Measurements from ENCODE around the gene CLEC17A.

CLEC17A gene

GRCh38 chr19:14654786-14655560 lies 72.1 kb downstream of the CLEC17A start:
- no peak for DNase-seq (ENCODE audit: low spot score)

DNA sequence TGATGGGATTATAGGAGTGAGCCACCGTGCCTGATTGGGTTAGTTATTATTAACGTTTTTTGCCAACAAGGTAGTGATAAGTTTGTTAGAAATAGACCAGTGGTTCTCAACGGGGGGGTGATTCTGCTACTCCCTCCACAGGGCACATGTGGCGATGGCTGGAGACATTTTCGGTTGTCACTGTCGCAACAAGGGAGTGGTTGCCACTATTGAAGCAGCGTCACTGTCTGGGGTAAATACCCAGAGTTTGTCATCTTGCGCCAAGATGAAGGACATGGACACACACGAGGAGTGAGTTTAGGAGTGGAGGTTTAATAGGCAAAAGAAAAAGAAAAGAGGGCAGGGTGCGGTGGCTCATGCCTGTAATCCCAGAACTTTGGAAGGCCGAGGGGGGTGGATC lies 72.8 kb downstream of the CLEC17A start:
- no peak for DNase-seq (ENCODE audit: low spot score)

- DNase-seq (ENCODE audit: low spot score), result no peak
These were observed 77.1 kb downstream of the CLEC17A start for GRCh38 chr19:14659874-14660489.

DNA sequence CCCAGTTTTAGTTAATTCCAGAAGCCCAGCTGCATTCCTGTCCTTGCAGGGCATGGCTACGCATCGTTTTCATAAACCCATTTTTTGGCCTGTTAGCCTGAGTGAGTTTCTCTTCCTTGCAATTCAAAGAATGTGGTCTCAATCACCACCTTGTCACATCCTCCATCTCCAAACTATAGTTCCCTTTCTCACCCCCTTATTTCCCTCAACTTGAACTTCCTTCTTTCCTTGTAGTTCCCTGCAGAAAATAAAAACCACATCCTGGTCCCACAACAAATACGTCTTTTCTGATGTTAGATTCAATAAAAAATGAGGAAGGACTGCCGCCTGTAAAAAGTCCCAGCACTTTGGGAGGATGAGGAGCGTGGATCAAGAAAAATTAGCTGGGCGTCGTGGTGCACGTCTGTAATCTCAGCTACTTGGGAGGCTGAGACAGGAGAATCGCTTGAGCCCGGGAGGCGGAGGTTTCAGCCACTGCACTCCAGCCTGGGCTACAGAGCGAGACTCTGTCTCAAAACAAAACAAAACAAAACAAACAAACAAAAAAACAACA lies 78.6 kb downstream of the CLEC17A start:
- no peak for DNase-seq (ENCODE audit: low spot score)

Data from activated CD4-positive, alpha-beta T cell treated with anti-CD3 and anti-CD28 coated beads, Interleukin-2, Interleukin-4, amounts not matched to agents 100 ng/mL and 50 ng/mL, durations not matched to agents 16 hours and 8 hours (primary cell).